Cerebellar nuclear complex (tissue), 1 donor: ENCODE measurements around the gene ESCO1.

Source experiments
- DNase-seq, 2 experiments: peaks; one replicate each; lab custom pipeline; 2025; lab: John Stamatoyannopoulos, UW

ESCO1 gene

DNA sequence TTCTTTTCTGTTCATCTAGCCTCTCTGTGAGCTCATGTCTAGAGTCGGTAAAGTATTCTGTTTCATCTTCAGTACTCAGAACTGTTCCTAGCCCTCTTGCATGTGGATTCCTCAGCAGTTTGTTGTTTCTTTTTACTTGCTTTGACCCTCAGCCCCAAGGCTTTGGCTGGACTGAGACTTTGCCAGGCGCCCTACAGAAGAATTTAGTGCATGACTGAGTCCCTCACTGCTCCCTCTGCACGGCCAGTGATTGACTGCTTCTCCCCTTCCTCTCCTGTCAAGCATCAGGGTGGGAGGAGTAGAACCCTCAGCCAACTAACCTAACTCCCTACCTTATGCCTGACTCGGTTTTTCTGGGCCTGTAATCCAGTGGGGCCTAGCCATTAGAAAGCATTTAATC lies 109.8 kb downstream of the ESCO1 start:
- no peak for DNase-seq

DNA sequence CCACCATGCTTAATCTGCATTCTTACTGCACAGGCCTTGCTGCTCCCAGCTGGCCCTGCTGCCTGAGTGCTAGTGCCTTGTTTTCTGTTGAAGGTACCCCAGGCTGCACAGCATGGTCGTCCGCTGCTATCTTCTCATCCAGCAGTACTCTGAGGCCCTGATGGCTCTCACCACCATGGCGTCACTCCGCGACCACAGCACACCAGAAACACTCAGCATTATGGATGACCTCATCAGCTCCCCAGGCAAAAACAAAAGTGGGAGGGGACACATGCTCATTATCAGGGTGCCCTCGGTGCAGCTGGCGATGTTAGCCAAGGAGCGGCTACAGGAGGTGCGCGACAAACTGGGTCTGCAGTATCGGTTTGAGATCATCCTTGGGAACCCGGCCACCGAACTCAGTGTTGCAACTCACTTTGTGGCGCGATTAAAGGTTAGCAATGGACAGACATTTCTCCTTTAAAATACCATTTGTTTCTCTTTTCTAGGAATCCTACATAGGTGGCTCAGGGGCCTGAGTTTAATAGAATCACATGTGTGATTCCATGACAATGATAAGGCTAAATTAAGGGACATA lies 110.5 kb downstream of the ESCO1 start:
- DNase-seq: no peak

DNA sequence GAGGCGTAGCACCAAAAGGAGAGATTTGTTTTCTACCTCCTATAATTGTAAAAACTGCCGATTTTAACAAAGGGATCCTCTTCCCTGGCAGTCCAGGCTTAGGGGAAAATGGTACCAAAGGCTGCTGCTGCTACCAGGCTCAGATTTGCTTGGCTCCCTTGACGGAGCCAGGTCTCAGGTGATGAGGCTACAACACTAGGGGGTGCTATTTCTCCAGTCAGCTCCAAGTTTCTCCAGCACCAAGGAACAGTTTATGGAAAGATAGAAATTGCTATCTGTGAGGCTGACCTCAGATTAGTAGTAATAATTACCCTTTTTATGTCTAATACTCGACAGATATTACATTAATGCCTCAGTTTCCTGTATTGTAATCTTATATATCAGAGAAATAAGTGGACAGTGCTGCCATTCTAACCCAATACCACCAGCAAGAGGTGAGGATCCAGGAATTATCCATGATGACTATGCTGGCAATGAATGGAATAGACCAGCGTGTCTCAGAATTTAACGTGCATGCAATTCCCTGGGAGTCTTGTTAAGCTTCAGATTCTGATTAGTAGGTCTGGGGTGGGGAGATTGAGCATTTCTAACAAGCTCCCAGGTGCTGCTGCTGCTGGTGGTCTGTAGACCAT lies 111.3 kb downstream of the ESCO1 start:
- DNase-seq: no peak

DNA sequence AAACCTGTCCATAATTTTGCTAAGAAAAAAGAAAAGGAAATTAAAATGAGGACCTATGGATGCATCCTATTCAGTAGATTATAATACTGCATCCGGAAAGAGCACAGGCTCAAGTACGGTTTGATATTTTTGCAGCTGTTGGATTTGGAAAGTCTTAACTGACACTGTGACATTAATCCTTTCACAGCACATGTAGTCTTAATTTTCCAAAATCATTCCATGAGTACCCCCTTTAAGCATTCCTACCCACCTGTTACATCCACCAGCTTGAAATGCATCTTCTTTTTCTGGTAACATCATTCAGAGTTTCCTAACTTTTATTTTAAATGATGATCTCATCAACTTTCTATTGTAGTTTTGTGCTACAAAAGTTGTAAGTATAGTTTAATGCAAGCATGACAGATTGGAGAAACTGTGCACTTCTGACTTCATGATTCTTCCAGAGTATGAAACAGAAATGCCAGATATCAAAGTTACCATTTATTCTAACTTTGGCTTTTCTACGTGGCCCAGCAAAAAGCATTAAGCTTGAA lies 113.5 kb downstream of the ESCO1 start:
- DNase-seq: no peak

DNA sequence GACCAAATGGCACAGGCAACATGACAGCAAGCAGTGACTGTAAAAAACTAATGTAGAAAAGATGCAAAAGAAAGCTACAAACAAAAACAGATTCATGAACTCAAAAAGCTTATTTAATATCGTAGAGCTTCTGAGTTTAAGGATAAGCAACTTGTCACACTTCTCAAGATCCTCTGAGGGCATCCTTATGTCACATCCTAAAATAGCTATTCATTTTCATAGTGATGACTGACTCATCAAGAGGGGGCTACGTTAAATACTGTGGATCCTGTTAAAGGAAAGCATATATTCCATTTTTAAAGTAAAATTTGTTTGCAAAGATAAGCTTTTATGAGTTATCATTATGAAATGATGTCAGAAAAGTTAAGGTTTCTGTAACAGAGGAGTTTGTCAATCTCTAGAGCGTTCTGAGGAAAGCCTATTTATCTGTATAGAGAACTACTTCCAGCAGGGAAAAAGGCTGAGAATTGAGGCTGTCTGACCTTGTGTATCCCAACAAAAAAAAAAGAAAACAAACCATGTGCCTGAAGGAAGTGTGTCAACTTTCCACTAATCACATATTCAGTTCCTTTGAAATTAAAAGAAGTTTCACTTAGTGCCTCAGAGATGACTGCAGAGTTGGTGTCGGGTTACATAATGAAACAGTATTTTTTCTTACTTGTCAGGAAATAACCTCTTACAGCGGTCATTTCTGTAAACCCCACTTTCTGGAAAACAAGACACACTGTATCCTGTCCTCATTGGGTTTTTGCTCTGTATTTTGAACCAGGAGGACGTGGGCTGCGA lies 115.5 kb downstream of the ESCO1 start:
- DNase-seq: no peak

DNA sequence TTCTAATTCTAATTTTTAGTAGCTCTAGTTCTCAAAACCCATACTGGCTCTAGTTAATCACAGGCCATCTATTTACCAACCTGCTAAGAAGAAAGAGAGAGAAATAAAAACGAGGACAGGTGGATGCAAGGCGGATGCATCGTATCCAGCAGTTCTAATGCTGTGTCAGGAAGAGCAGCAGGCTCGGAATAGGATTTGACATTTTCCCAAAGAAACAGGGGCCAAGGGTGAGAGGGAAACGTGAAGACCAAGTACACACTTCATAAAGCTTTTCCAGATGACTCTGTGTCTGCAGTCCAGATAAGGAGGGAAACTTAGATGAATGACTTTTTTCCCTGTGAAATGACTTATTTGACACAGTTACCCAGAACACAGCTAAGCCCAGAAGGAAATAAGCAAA lies 117.5 kb downstream of the ESCO1 start:
- DNase-seq: no peak

DNA sequence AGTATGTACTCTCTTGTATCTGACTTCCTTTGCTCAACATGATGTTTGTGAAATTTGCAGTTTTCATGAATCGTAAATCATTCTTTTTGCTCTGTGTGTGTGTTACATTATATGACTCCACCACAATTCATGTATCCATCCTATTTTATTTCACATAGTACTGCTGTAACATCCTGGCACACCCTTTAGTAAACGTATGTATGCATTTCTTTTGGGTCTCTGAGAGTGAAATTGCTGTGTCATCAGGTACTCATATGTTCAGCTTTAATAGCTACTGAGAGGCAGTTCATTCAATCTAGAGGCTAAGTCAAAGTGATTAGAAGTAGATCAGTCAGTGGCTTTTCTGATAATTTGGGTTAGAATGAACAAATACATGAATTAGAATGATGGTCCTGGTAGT lies 118.8 kb downstream of the ESCO1 start:
- no peak for DNase-seq

DNA sequence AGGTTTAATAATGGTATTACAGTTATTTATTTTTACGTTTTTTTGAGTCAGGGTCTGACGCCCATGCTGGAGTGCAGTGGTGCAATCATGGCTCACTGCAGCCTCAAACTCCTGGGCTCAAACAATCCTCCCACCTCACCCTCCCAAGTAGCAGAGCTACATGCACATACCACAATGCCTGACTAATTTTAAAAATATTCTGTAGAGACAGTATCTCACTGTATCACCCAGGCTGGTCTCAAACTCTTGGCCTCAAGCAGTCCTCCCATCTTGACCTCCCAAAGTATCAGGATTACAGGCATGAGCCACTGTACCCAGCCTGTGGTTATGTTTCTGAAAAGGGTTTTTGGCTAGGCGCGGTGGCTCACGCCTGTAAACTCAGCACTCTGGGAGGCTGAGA lies 120.8 kb downstream of the ESCO1 start:
- DNase-seq: no peak
